HUES6 (cell line): ENCODE data around the gene RSPRY1.
A peak's percentile ranks its signal among the peaks of the same experiment; 100 is the strongest.

Experiments used
- H3K27ac ChIP-seq: 2 replicates; pipeline ENCODE4 v1.7.0; 2013; ENCODE audit warnings: low read depth, mild to moderate bottlenecking, low read length, inconsistent platforms
- H3K27me3 ChIP-seq: 2 replicates; pipeline ENCODE4 v1.6.1; 2013; ENCODE audit warnings: low read length; ENCODE audit not compliant: control insufficient read depth, insufficient read depth
- H3K36me3 ChIP-seq: 2 replicates; pipeline ENCODE4 v1.6.1; 2013; ENCODE audit warnings: low read length; ENCODE audit not compliant: control insufficient read depth, insufficient read depth
- H3K4me1 ChIP-seq: 2 replicates; pipeline ENCODE4 v1.6.1; 2013; ENCODE audit warnings: low read length; ENCODE audit not compliant: control insufficient read depth, insufficient read depth
- H3K4me3 ChIP-seq: 2 replicates; pipeline ENCODE4 v1.5.1; 2013; ENCODE audit warnings: low read depth, low read length
- H3K9ac ChIP-seq: one replicate; pipeline ENCODE4 v1.6.1; 2013; ENCODE audit warnings: mild to moderate bottlenecking, low read length
- H3K9me3 ChIP-seq: 2 replicates; pipeline ENCODE4 v1.6.1; 2013; ENCODE audit warnings: low read depth, low read length; ENCODE audit not compliant: control insufficient read depth, insufficient read depth

RSPRY1 gene

GRCh38 chr16:57156351-57156703 lies 29.8 kb upstream of the RSPRY1 start:
- peaks cover 77% of the 10 kb centered on the region for H3K36me3 ChIP-seq
- H3K27ac ChIP-seq = no peak overlapping the region

DNA sequence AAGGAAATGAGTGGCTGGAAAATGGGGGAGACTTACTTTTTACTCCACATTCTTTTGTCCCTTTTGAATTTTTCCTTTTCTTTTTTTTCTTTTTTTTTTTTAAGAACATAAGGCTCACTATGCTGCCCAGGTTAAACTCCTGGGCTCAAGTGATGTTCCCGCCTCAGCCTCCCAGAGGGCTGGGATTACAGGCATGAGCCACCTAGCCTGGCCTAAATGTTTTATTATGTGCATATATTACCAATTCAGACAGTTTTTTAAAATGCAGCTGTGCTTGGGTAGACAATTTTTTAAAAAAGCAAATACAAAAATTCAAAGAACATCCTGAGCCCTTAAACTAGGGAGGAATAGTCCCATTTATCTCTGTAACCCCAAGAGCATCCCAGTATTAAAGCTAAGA lies 28.6 kb upstream of the RSPRY1 start:
- Histone ChIP-seq H3K36me3 (peaks cover 79% of the 10 kb centered on the region), H3K4me3 (no peak overlapping the region), H3K27ac (no peak overlapping the region), H3K27me3 (no peaks in the 10 kb centered on the region), H3K9me3 (no peaks in the 10 kb centered on the region), H3K4me1 (0 out of 2 replicates have a peak, but pooled peaks cover 7% of the 10 kb centered on the region), H3K9ac (no peak overlapping the region)

More at GRCh38 chr16:57156351-57156703, 29.8 kb upstream of the RSPRY1 start:
- H3K4me1 ChIP-seq = peaks cover 13% of the 10 kb centered on the region
- no peaks in the 10 kb centered on the region for H3K9me3 ChIP-seq
- no peak overlapping the region for H3K9ac ChIP-seq
- H3K4me3 ChIP-seq = no peak overlapping the region
- H3K27me3 ChIP-seq = no peaks in the 10 kb centered on the region

GRCh38 chr16:57159447-57159846 lies 26.7 kb upstream of the RSPRY1 start:
- no peaks in the 10 kb centered on the region for H3K9me3 ChIP-seq
- H3K27me3 ChIP-seq = no peaks in the 10 kb centered on the region
- no peak overlapping the region for H3K4me3 ChIP-seq
- 0 out of 2 replicates have a peak, but pooled peaks cover 7% of the 10 kb centered on the region for H3K4me1 ChIP-seq
- H3K9ac ChIP-seq = no peak overlapping the region
- H3K36me3 ChIP-seq = peaks cover 79% of the 10 kb centered on the region
- H3K27ac ChIP-seq = 0 out of 2 replicates have a peak overlapping the region, but pooled peaks have one; percentile 2

DNA sequence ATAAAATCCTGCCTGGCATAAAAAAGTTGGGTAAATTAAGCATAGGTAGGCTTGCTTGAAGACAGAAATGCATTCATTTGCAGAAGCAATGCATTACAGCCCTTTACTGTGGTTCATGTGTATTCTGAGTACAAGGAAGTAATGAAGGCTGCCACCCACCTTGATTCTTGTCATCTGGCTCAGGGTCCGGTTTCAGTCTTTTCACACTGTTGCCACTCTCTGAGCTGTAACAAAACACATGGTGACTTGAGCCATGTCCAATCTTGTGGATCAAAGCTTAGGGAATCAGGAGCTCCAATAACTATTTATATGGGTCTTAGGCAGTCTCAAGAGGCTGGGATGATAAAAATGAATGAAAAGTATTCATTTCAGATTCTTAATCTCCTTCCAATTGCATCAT lies 22.3 kb upstream of the RSPRY1 start:
- Histone ChIP-seq H3K27me3 (no peaks in the 10 kb centered on the region), H3K4me1 (0 out of 2 replicates have a peak, but pooled peaks cover 7% of the 10 kb centered on the region), H3K36me3 (peaks cover 74% of the 10 kb centered on the region)

DNA sequence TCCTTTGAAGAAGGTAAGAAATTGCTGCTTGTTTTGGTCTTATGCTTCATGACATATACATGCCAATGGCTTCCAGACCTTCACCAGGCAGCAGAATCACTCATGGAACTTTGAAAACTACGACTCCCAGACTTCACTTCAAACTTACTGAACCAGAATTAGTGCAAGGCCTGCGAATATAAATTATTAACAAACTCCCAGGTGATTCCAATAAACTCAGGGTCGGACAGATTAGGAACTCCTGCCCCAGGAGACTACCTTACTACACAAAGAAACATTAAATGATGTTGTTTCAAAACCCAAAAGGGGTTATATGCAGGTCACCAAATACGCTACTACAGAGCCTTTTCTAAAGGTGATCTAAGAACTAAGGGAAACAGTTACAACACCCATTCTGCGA lies 20.6 kb upstream of the RSPRY1 start:
- no peaks in the 10 kb centered on the region for H3K27me3 ChIP-seq
- peaks cover 73% of the 10 kb centered on the region for H3K36me3 ChIP-seq

More for the DNA sequence above, 22.3 kb upstream of the RSPRY1 start:
- Histone ChIP-seq H3K27ac (no peak overlapping the region), H3K9ac (no peak overlapping the region), H3K9me3 (no peaks in the 10 kb centered on the region), H3K4me3 (no peak overlapping the region)

GRCh38 chr16:57165938-57166337 lies 20.2 kb upstream of the RSPRY1 start:
- peaks cover 73% of the 10 kb centered on the region for H3K36me3 ChIP-seq

More for the DNA sequence above, 20.6 kb upstream of the RSPRY1 start:
- no peaks in the 10 kb centered on the region for H3K9me3 ChIP-seq
- H3K4me3 ChIP-seq = no peak overlapping the region
- H3K9ac ChIP-seq = no peak overlapping the region
- H3K27ac ChIP-seq = no peak overlapping the region
- no peaks in the 10 kb centered on the region for H3K4me1 ChIP-seq

DNA sequence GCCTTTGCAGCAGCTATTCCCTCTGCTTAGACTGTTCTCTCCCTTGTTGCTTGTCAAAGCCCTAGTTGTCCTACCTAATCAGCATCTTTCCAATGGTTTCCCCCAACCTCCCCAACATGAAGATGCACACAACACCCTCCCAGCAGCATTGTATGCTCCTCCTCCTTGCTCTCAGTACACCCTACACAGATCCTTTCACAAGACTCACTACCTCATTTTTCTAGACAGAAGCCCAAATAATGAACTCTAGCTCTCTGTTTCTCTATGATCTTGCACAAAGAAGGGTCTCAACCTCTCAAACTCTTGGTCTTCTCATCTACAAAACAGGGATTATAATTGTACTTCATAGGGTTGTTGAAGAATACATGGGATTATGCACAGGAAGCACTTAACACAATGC lies 19.7 kb upstream of the RSPRY1 start:
- Histone ChIP-seq H3K9ac (no peak overlapping the region), H3K4me1 (no peaks in the 10 kb centered on the region), H3K9me3 (no peaks in the 10 kb centered on the region), H3K36me3 (peaks cover 76% of the 10 kb centered on the region), H3K27me3 (no peaks in the 10 kb centered on the region), H3K4me3 (no peak overlapping the region), H3K27ac (no peak overlapping the region)

More at GRCh38 chr16:57165938-57166337, 20.2 kb upstream of the RSPRY1 start:
- H3K4me3 ChIP-seq = no peak overlapping the region
- no peaks in the 10 kb centered on the region for H3K4me1 ChIP-seq
- H3K9ac ChIP-seq = no peak overlapping the region
- H3K27ac ChIP-seq = no peak overlapping the region
- H3K9me3 ChIP-seq = no peaks in the 10 kb centered on the region
- H3K27me3 ChIP-seq = no peaks in the 10 kb centered on the region

GRCh38 chr16:57166951-57167350 lies 19.2 kb upstream of the RSPRY1 start:
- Histone ChIP-seq H3K4me1 (no peaks in the 10 kb centered on the region), H3K27me3 (no peaks in the 10 kb centered on the region), H3K36me3 (peaks cover 78% of the 10 kb centered on the region), H3K9me3 (no peaks in the 10 kb centered on the region), H3K9ac (no peak overlapping the region), H3K4me3 (no peak overlapping the region), H3K27ac (no peak overlapping the region)

GRCh38 chr16:57167538-57167937 lies 18.6 kb upstream of the RSPRY1 start:
- H3K4me1 ChIP-seq = no peaks in the 10 kb centered on the region
- no peak overlapping the region for H3K9ac ChIP-seq
- H3K9me3 ChIP-seq = no peaks in the 10 kb centered on the region
- no peaks in the 10 kb centered on the region for H3K27me3 ChIP-seq
- H3K27ac ChIP-seq = no peak overlapping the region
- no peak overlapping the region for H3K4me3 ChIP-seq
- peaks cover 78% of the 10 kb centered on the region for H3K36me3 ChIP-seq

GRCh38 chr16:57167953-57168352 lies 18.2 kb upstream of the RSPRY1 start:
- Histone ChIP-seq H3K27me3 (no peaks in the 10 kb centered on the region), H3K27ac (no peak overlapping the region), H3K4me1 (no peaks in the 10 kb centered on the region), H3K4me3 (no peak overlapping the region), H3K36me3 (peaks cover 78% of the 10 kb centered on the region), H3K9me3 (no peaks in the 10 kb centered on the region), H3K9ac (no peak overlapping the region)

DNA sequence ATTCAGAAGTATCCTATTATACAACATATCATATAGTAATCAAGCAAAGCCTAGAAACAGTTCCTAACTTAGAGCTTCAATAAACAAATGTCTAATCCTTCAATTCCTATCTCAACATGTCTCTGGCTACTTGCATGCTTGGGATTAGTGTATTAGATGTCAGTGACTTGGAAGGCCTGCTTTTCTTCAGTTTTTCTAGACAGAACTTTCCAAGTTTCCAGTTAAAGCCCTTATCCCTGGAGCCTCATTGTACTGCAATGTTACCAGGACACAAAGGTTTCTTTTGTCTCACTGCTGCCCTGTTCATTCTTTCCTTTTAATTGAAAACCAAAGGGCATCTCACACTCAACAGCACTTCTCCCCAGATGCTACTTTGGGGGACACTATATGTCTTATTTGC lies 16.8 kb upstream of the RSPRY1 start:
- no peak overlapping the region for H3K27ac ChIP-seq
- H3K36me3 ChIP-seq = peaks cover 72% of the 10 kb centered on the region
- H3K4me1 ChIP-seq = no peaks in the 10 kb centered on the region
- H3K27me3 ChIP-seq = no peaks in the 10 kb centered on the region
- H3K9ac ChIP-seq = no peak overlapping the region
- no peaks in the 10 kb centered on the region for H3K9me3 ChIP-seq
- no peak overlapping the region for H3K4me3 ChIP-seq
